Nephron (organoid): Measurements from ENCODE around the gene LIPT1.

Source experiments
- H3K27ac Mint-ChIP-seq, 3 experiments: 2 replicates each; pipeline ENCODE4 v1.8.0; 2020; ENCODE audit warnings: mixed read lengths in 3 of 3, mild to moderate bottlenecking in 2 of 3, moderate library complexity in 1 of 3
- H3K27me3 Mint-ChIP-seq: 2 replicates; pipeline ENCODE4 v1.8.0; 2021; ENCODE audit warnings: low read depth, mild to moderate bottlenecking, moderate library complexity, mixed read lengths
- H3K36me3 Mint-ChIP-seq: 2 replicates; pipeline ENCODE4 v1.8.0; 2020; ENCODE audit warnings: low read depth, mixed read lengths
- H3K4me1 Mint-ChIP-seq: 2 replicates; pipeline ENCODE4 v1.8.0; 2020; ENCODE audit warnings: mixed read lengths
- H3K4me3 Mint-ChIP-seq, 3 experiments: 2 replicates each; pipeline ENCODE4 v1.8.0; 2020; ENCODE audit warnings: mild to moderate bottlenecking in 3 of 3, mixed read lengths in 3 of 3, moderate library complexity in 2 of 3
- H3K9me3 Mint-ChIP-seq: 2 replicates; pipeline ENCODE4 v1.8.0; 2020; ENCODE audit warnings: mixed read lengths
- CTCF ChIP-seq, 3 experiments: fragments of 200-600 bp; sonication (generic); IDR thresholded peaks; one replicate each; pipeline ENCODE4 v1.5.0; 2021; ENCODE audit warnings: antibody characterized with exemption in 3 of 3; ENCODE audit not compliant: unreplicated experiment in 3 of 3

LIPT1 gene

GRCh38 chr2:99181624-99182000, 26.8 kb downstream of the LIPT1 start:
- H3K27ac Mint-ChIP-seq = peak overlapping the region; percentile 82 to 97 (median 91)
- H3K9me3 Mint-ChIP-seq = no peaks in the 10 kb centered on the region
- peaks cover 21% of the 10 kb centered on the region for H3K4me1 Mint-ChIP-seq
- peak overlapping the region; percentile 98 to 100 (median 100) for H3K4me3 Mint-ChIP-seq
- no peak for TF ChIP-seq CTCF (IDR thresholded peaks at IDR 0.05; ENCODE audit: unreplicated experiment in 3 of 3)
- no peaks in the 10 kb centered on the region for H3K27me3 Mint-ChIP-seq
- peaks cover 10% of the 10 kb centered on the region for H3K36me3 Mint-ChIP-seq

- Mint-ChIP-seq H3K4me1 (peaks cover 21% of the 10 kb centered on the region), H3K4me3 (peak overlapping the region; percentile 61 to 100 (median 64)), H3K27me3 (no peaks in the 10 kb centered on the region), H3K9me3 (no peaks in the 10 kb centered on the region), H3K36me3 (peaks cover 11% of the 10 kb centered on the region), H3K27ac (no peak overlapping the region)
- TF ChIP-seq CTCF (IDR thresholded peaks at IDR 0.05; ENCODE audit: unreplicated experiment in 3 of 3) = no peak
Observed at GRCh38 chr2:99183025-99183424, 28.3 kb downstream of the LIPT1 start.

GRCh38 chr2:99184811-99185210, 30.0 kb downstream of the LIPT1 start:
- Mint-ChIP-seq H3K4me1 (peaks cover 21% of the 10 kb centered on the region), H3K27ac (no peak overlapping the region), H3K4me3 (no peak overlapping the region), H3K36me3 (peaks cover 26% of the 10 kb centered on the region), H3K27me3 (no peaks in the 10 kb centered on the region), H3K9me3 (no peaks in the 10 kb centered on the region)
- no peak for TF ChIP-seq CTCF (IDR thresholded peaks at IDR 0.05; ENCODE audit: unreplicated experiment in 3 of 3)

GRCh38 chr2:99187011-99187410, 32.2 kb downstream of the LIPT1 start:
- no peak for TF ChIP-seq CTCF (IDR thresholded peaks at IDR 0.05; ENCODE audit: unreplicated experiment in 3 of 3)
- peaks cover 11% of the 10 kb centered on the region for H3K4me1 Mint-ChIP-seq
- no peaks in the 10 kb centered on the region for H3K9me3 Mint-ChIP-seq
- no peak overlapping the region for H3K4me3 Mint-ChIP-seq
- H3K36me3 Mint-ChIP-seq = peaks cover 46% of the 10 kb centered on the region
- no peak overlapping the region for H3K27ac Mint-ChIP-seq
- no peaks in the 10 kb centered on the region for H3K27me3 Mint-ChIP-seq

GRCh38 chr2:99188357-99188756, 33.6 kb downstream of the LIPT1 start:
- H3K4me1 Mint-ChIP-seq = peaks cover 5% of the 10 kb centered on the region
- H3K36me3 Mint-ChIP-seq = peaks cover 58% of the 10 kb centered on the region

More at GRCh38 chr2:99188357-99188756, 33.6 kb downstream of the LIPT1 start:
- no peaks in the 10 kb centered on the region for H3K27me3 Mint-ChIP-seq
- no peak overlapping the region for H3K4me3 Mint-ChIP-seq
- H3K9me3 Mint-ChIP-seq = no peaks in the 10 kb centered on the region
- H3K27ac Mint-ChIP-seq = no peak overlapping the region
- no peak for TF ChIP-seq CTCF (IDR thresholded peaks at IDR 0.05; ENCODE audit: unreplicated experiment in 3 of 3)
